GM12878 (cell line): ENCODE measurements around the gene CEBPG. TPM values are rescaled to one million over a fixed set of nuclear protein-coding genes. Genes with fewer than 3 reads are reported as not detected.

Experiments used
- ATAC-seq: fragments of 200-7000 bp; cut with Tn5 transposase; 3 replicates; pipeline ENCODE4 v1.9.1; 2020; ENCODE audit warnings: mild to moderate bottlenecking, moderate library complexity
- BruUV-seq: library from RNA; stranded (reverse); fragments of 400-500 nt; replicated peaks from 2 replicates; lab custom pipeline; 2021; lab: Mats Ljungman, UMichigan
- CTCF ChIA-PET: fragments of 300-600 bp; sonication (Branson Sonifier 250); formaldehyde crosslinking; extraction: SDS; loops from one replicate; lab custom pipeline; 2021; ENCODE audit warnings: inconsistent platforms; lab: Yijun Ruan, JAX
- POLR2A ChIA-PET: fragments of 350-600 bp; formaldehyde crosslinking; extraction: SDS; loops from one replicate; lab custom pipeline; 2021; ENCODE audit warnings: inconsistent platforms; lab: Charles Lee
- RAD21 ChIA-PET: fragments of 300-600 bp; sonication (Branson Sonifier 250); formaldehyde crosslinking; loops from one replicate; lab custom pipeline; 2023; ENCODE audit warnings: antibody characterized with exemption; ENCODE audit not compliant: unreplicated experiment; lab: Charles Lee
- SMC1A ChIA-PET: fragments of 300-600 bp; sonication (Branson Sonifier 250); formaldehyde crosslinking; loops from one replicate; lab custom pipeline; 2023; ENCODE audit not compliant: unreplicated experiment, uncharacterized antibody; lab: Charles Lee
- DNase-seq: peaks from one replicate; pipeline ENCODE4 v3.0.0-alpha.2; 2011; ENCODE audit warnings: low read depth, low spot score
- FAIRE-seq: peaks from 3 replicates; lab custom pipeline; 2011; peaks lifted over from hg19 to GRCh38; lab: Jason Lieb, UNC
- H2AFZ ChIP-seq: 2 replicates; pipeline ENCODE4 v1.6.0; 2011; ENCODE audit warnings: low read depth, low read length, control low read depth; ENCODE audit not compliant: control insufficient read depth
- H3K27ac ChIP-seq: 2 replicates; pipeline ENCODE4 v1.5.1; 2011; ENCODE audit warnings: control low read depth; ENCODE audit not compliant: control insufficient read depth, insufficient read depth
- H3K27me3 ChIP-seq, 2 experiments: replicated peaks in 1 of 2; 2 replicates each; pipeline versions ENCODE4 v1.6.0 to v1.6.1; 2011; ENCODE audit warnings: low read length in 1 of 2; ENCODE audit not compliant: control insufficient read depth in 2 of 2, insufficient read depth in 2 of 2
- H3K36me3 ChIP-seq, 2 experiments: 2 replicates each; pipeline ENCODE4 v1.5.1; 2011; ENCODE audit warnings: low read length in 1 of 2; ENCODE audit not compliant: control insufficient read depth in 2 of 2, insufficient read depth in 2 of 2
- H3K4me1 ChIP-seq: 2 replicates; pipeline ENCODE4 v1.6.1; 2011; ENCODE audit warnings: mild to moderate bottlenecking, low read length, moderate library complexity, mixed read lengths; ENCODE audit not compliant: control insufficient read depth, insufficient read depth
- H3K4me2 ChIP-seq: 2 replicates; pipeline ENCODE4 v1.6.0; 2011; ENCODE audit warnings: control low read depth; ENCODE audit not compliant: control insufficient read depth, insufficient read depth
- H3K4me3 ChIP-seq: fragments of 200-600 bp; sonication (generic); 2 replicates; pipeline ENCODE4 v1.5.1; 2016
- H3K79me2 ChIP-seq: 2 replicates; pipeline ENCODE4 v1.6.0; 2011; ENCODE audit warnings: low read length; ENCODE audit not compliant: control insufficient read depth, insufficient read depth
- H3K9ac ChIP-seq: 2 replicates; pipeline ENCODE4 v1.8.0; 2011; ENCODE audit warnings: low read length, control low read depth, mixed read lengths; ENCODE audit not compliant: control insufficient read depth, insufficient read depth
- H3K9me3 ChIP-seq: replicated peaks from 3 replicates; pipeline ENCODE4 v1.5.1; 2011; ENCODE audit warnings: mild to moderate bottlenecking, low read length; ENCODE audit not compliant: control insufficient read depth, insufficient read depth
- H4K20me1 ChIP-seq: 2 replicates; pipeline ENCODE4 v1.6.0; 2011; ENCODE audit not compliant: control insufficient read depth, insufficient read depth
- CREM ChIP-seq: IDR thresholded peaks from 2 replicates; pipeline ENCODE4 v1.6.1; 2014; ENCODE audit warnings: antibody characterized with exemption, low read depth
- HDGF ChIP-seq: fragments of 450-650 bp; IDR thresholded peaks from 2 replicates; pipeline ENCODE4 v1.6.1; 2016; ENCODE audit warnings: antibody characterized with exemption
- IKZF1 ChIP-seq: fragments of 450-650 bp; conservative IDR thresholded peaks from 2 replicates; pipeline ENCODE4 v1.6.1; 2017; ENCODE audit warnings: antibody characterized with exemption, mild to moderate bottlenecking
- KLF5 ChIP-seq: fragments of 450-650 bp; IDR thresholded peaks from 2 replicates; pipeline ENCODE4 v1.6.1; 2014; ENCODE audit warnings: mild to moderate bottlenecking; ENCODE audit not compliant: partially characterized antibody
- NR2C1 ChIP-seq: fragments of 450-650 bp; IDR thresholded peaks from 2 replicates; pipeline ENCODE4 v1.6.1; 2017; ENCODE audit warnings: antibody characterized with exemption, mild to moderate bottlenecking, moderate library complexity
- POLR2AphosphoS2 ChIP-seq: IDR thresholded peaks from 2 replicates; pipeline ENCODE4 v1.6.1; 2011; ENCODE audit warnings: low read depth, mild to moderate bottlenecking, low read length, improper control_type of control experiment, moderate library complexity
- SIX5 ChIP-seq: IDR thresholded peaks from 2 replicates; pipeline ENCODE4 v1.6.1; 2011; ENCODE audit warnings: mild to moderate bottlenecking, low read depth, low read length, moderate library complexity; ENCODE audit not compliant: severe bottlenecking
- SMAD5 ChIP-seq: IDR thresholded peaks from 2 replicates; pipeline ENCODE4 v1.6.1; 2016; ENCODE audit warnings: antibody characterized with exemption, low read depth
- SRF ChIP-seq, 2 experiments: IDR thresholded peaks; 2 replicates each; pipeline ENCODE4 v1.6.1; 2011; ENCODE audit warnings: low read depth in 2 of 2, low read length in 2 of 2, mild to moderate bottlenecking in 1 of 2, moderate library complexity in 1 of 2
- TARDBP ChIP-seq: IDR thresholded peaks from 2 replicates; pipeline ENCODE4 v1.6.1; 2016; ENCODE audit warnings: borderline replicate concordance
- ZNF217 ChIP-seq: fragments of 450-650 bp; IDR thresholded peaks from 2 replicates; pipeline ENCODE4 v1.6.1; 2017; ENCODE audit warnings: antibody characterized with exemption, mild to moderate bottlenecking
- WGBS: methylation state at CpG from one replicate; pipeline ENCODE4 v1.1.6; 2016; ENCODE audit warnings: low lambda C conversion rate; ENCODE audit not compliant: insufficient replicate concordance, insufficient coverage; ENCODE audit errors: missing lambda C conversion rate; 5-methylcytosine and 5-hydroxymethylcytosine counted together
- in situ Hi-C: fragments of 300-500 bp; cut with MboI; formaldehyde crosslinking; loops from 9 replicates; pipeline ENCODE4 v1.14.3; 2018; ENCODE audit warnings: mixed read lengths
- intact Hi-C: fragments of 100-400 bp; cut with micrococcal nuclease; formaldehyde crosslinking; loops from one replicate; pipeline ENCODE4 v1.14.2; 2022; ENCODE audit not compliant: unreplicated experiment
- polyA plus RNA-seq, 11 experiments: library from polyadenylated mRNA; depleted of rRNA in 4 of 11; unstranded in 6 of 11; stranded (reverse) in 5 of 11; fragments of >200 nt; fragmentation: Nextera tagmentation in 4 of 11; fragmentation: Illumina TruSeq in 1 of 11; extraction: Ambion mirVana in 4 of 11; extraction: Trizol in 1 of 11; gene quantifications; 1 replicate in 1 of 11; 2 replicates in 10 of 11; pipeline versions ENCODE4 v1.2.1 to v1.2.3, GENCODE V29; 2011 to 2016; ENCODE audit warnings: inconsistent platforms in 2 of 11, missing spikeins in 2 of 11, low read depth in 1 of 11
- total RNA-seq, 4 experiments: library from RNA; depleted of rRNA in 3 of 4; stranded (reverse); fragments of >200 nt in 3 of 4; fragmentation: Illumina TruSeq in 1 of 4; extraction: Trizol in 1 of 4; gene quantifications; 2 replicates each; pipeline versions ENCODE4 v1.2.1 to v1.2.3, GENCODE V29; 2013 to 2021
- TF ChIP-seq, protein P1 (sequence below): IDR thresholded peaks from 2 replicates; pipeline ENCODE4 v1.6.1; 2012; ENCODE audit warnings: improper control_type of control experiment, low read depth, low read length; ENCODE audit not compliant: insufficient replicate concordance
- TF ChIP-seq, protein P2 (sequence below): fragments of 450-650 bp; IDR thresholded peaks from 2 replicates; pipeline ENCODE4 v1.6.1; 2017; ENCODE audit warnings: mild to moderate bottlenecking, moderate library complexity

The CEBPG gene
- total and polyA plus RNA-seq, 10 of the 15 experiments (the other 5 are each of a cell fraction or from before 2014, with no cell fraction given), result 5.2 to 22.4 (median 20.0) TPM

DNA sequence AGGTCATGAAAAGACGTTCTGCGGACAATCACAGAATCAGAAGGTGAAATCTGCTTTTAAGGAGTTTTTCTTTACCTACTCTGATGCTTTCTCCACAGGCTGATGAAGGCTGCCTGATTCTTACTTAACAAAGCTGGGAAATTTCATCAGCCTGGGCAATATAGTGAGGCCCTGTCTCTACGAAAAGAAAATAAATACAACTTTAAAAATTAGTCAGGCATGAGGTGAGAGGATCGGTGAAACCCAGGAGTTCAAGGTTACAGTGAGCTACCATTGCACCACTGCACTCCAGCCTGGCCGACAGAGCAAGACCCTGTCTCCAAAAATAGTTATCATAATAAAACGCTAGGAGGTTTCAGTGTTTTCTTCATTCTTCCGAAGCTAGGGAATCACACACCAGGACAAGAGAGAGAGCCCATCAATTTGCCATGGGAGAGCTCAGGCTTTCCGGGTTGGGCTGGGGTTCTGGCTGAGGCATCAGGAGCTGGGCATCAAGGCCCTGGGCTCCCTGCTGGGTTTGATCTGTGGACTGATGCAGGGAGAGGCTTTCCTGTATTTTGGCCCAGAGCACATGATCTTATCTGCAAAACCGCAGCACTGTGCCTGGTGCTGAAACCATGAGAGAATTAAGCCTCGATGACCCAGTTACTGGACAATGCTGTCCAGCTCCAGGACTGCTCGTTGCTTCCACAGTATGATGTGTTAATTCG lies 25.1 kb upstream of the CEBPG start:
- in situ Hi-C loops (no loop called here), intact Hi-C loops (no loop called here)
- Histone ChIP-seq H3K27ac (no peak overlapping the region), H4K20me1 (no peaks in the 10 kb centered on the region), H3K9ac (no peak overlapping the region), H3K79me2 (no peaks in the 10 kb centered on the region), H3K4me2 (no peak overlapping the region), H3K9me3 (no peaks in the 10 kb centered on the region), H3K4me3 (no peak overlapping the region), H3K27me3 (no peaks in the 10 kb centered on the region), H3K36me3 (no peaks in the 10 kb centered on the region), H3K4me1 (no peaks in the 10 kb centered on the region), H2AFZ (no peak overlapping the region)
- FAIRE-seq, result no peak
- no peak for ATAC-seq
- ChIA-PET CTCF (interaction anchor here (0.8 kb wide), 1 partner anchor 28 kb away, joined by 3 read pairs; no protein-coding TSS in a partner anchor), POLR2A (no interaction called here), SMC1A (no interaction called here), RAD21 (no interaction called here)
- 39% methylated on average over 12 of the region's 12 CpGs for WGBS
- BruUV-seq, result no TSS peak
- DNase-seq, result no peak
- TF ChIP-seq SMAD5 (no peak), POLR2AphosphoS2 (no peak), CREM (no peak), KLF5 (no peak), SRF (IDR thresholded peaks at IDR 0.05; ENCODE audit: low read depth in 2 of 2, low read length in 2 of 2) (no peak), SIX5 (no peak), HDGF (no peak), TARDBP (no peak), NR2C1 (no peak), ZNF217 (no peak), IKZF1 (no peak)
- TF ChIP-seq, protein P1, sequence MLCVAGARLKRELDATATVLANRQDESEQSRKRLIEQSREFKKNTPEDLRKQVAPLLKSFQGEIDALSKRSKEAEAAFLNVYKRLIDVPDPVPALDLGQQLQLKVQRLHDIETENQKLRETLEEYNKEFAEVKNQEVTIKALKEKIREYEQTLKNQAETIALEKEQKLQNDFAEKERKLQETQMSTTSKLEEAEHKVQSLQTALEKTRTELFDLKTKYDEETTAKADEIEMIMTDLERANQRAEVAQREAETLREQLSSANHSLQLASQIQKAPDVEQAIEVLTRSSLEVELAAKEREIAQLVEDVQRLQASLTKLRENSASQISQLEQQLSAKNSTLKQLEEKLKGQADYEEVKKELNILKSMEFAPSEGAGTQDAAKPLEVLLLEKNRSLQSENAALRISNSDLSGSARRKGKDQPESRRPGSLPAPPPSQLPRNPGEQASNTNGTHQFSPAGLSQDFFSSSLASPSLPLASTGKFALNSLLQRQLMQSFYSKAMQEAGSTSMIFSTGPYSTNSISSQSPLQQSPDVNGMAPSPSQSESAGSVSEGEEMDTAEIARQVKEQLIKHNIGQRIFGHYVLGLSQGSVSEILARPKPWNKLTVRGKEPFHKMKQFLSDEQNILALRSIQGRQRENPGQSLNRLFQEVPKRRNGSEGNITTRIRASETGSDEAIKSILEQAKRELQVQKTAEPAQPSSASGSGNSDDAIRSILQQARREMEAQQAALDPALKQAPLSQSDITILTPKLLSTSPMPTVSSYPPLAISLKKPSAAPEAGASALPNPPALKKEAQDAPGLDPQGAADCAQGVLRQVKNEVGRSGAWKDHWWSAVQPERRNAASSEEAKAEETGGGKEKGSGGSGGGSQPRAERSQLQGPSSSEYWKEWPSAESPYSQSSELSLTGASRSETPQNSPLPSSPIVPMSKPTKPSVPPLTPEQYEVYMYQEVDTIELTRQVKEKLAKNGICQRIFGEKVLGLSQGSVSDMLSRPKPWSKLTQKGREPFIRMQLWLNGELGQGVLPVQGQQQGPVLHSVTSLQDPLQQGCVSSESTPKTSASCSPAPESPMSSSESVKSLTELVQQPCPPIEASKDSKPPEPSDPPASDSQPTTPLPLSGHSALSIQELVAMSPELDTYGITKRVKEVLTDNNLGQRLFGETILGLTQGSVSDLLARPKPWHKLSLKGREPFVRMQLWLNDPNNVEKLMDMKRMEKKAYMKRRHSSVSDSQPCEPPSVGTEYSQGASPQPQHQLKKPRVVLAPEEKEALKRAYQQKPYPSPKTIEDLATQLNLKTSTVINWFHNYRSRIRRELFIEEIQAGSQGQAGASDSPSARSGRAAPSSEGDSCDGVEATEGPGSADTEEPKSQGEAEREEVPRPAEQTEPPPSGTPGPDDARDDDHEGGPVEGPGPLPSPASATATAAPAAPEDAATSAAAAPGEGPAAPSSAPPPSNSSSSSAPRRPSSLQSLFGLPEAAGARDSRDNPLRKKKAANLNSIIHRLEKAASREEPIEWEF, result no peak
- TF ChIP-seq, protein P2, sequence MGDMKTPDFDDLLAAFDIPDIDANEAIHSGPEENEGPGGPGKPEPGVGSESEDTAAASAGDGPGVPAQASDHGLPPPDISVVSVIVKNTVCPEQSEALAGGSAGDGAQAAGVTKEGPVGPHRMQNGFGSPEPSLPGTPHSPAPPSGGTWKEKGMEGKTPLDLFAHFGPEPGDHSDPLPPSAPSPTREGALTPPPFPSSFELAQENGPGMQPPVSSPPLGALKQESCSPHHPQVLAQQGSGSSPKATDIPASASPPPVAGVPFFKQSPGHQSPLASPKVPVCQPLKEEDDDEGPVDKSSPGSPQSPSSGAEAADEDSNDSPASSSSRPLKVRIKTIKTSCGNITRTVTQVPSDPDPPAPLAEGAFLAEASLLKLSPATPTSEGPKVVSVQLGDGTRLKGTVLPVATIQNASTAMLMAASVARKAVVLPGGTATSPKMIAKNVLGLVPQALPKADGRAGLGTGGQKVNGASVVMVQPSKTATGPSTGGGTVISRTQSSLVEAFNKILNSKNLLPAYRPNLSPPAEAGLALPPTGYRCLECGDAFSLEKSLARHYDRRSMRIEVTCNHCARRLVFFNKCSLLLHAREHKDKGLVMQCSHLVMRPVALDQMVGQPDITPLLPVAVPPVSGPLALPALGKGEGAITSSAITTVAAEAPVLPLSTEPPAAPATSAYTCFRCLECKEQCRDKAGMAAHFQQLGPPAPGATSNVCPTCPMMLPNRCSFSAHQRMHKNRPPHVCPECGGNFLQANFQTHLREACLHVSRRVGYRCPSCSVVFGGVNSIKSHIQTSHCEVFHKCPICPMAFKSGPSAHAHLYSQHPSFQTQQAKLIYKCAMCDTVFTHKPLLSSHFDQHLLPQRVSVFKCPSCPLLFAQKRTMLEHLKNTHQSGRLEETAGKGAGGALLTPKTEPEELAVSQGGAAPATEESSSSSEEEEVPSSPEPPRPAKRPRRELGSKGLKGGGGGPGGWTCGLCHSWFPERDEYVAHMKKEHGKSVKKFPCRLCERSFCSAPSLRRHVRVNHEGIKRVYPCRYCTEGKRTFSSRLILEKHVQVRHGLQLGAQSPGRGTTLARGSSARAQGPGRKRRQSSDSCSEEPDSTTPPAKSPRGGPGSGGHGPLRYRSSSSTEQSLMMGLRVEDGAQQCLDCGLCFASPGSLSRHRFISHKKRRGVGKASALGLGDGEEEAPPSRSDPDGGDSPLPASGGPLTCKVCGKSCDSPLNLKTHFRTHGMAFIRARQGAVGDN, result no peak
